ENCODE measurements around the gene ERLEC1. TPM values are rescaled to one million over a fixed set of nuclear protein-coding genes. Genes with fewer than 3 reads are reported as not detected.

Gene ERLEC1
- polyA plus RNA-seq, 1 donor from 2014 or later: 88.6 TPM

GRCh38 chr2:53769318-53769945 lies 17.4 kb upstream of the ERLEC1 start:
- Histone ChIP-seq H3K4me2 (ENCODE audit: low read length) (no peak overlapping the region), H3K27me3 (ENCODE audit: insufficient read depth, low read depth, low read length) (no peaks in the 10 kb centered on the region), H4K20me1 (ENCODE audit: insufficient read depth) (no peaks in the 10 kb centered on the region), H3K79me2 (replicated peaks; ENCODE audit: insufficient read depth, low read length) (peaks cover 14% of the 10 kb centered on the region), H3K4me3 (ENCODE audit: low read length) (no peak overlapping the region), H3K36me3 (ENCODE audit: insufficient read depth, low read length) (no peaks in the 10 kb centered on the region), H3F3A (ENCODE audit: insufficient read depth, low read length, poor library complexity, severe bottlenecking) (no peaks in the 10 kb centered on the region), H2AFZ (ENCODE audit: low read depth, low read length) (no peak overlapping the region), H3K9me2 (ENCODE audit: insufficient read depth, low read length) (no peaks in the 10 kb centered on the region), H3K27ac (ENCODE audit: low read length) (no peak overlapping the region), H3K9ac (ENCODE audit: low read length) (no peak overlapping the region), H3K9me3 (ENCODE audit: low read length) (no peaks in the 10 kb centered on the region)
- TF ChIP-seq EZH2 (IDR thresholded peaks at IDR 0.05; ENCODE audit: borderline replicate concordance, insufficient read depth, low read length, poor library complexity, severe bottlenecking): no peak
- TF ChIP-seq RAD21 (conservative IDR thresholded peaks at IDR 0.05): no peak
- no peak for TF ChIP-seq SMC3 (conservative IDR thresholded peaks at IDR 0.05; ENCODE audit: poor library complexity)
- TF ChIP-seq CTCF (IDR thresholded peaks at IDR 0.05; ENCODE audit: poor library complexity, severe bottlenecking): no peak
- TF ChIP-seq EP300 (conservative IDR thresholded peaks at IDR 0.05; ENCODE audit: poor library complexity, severe bottlenecking): no peak
- TF ChIP-seq TAF1 (IDR thresholded peaks at IDR 0.05; ENCODE audit: low read depth): no peak

- Histone ChIP-seq H3K4me2 (ENCODE audit: low read length) (no peak overlapping the region), H3K27me3 (ENCODE audit: insufficient read depth, low read depth, low read length) (no peaks in the 10 kb centered on the region), H2AFZ (ENCODE audit: low read depth, low read length) (no peak overlapping the region), H3K79me2 (replicated peaks; ENCODE audit: insufficient read depth, low read length) (peaks cover 19% of the 10 kb centered on the region), H3F3A (ENCODE audit: insufficient read depth, low read length, poor library complexity, severe bottlenecking) (no peaks in the 10 kb centered on the region), H3K4me3 (ENCODE audit: low read length) (no peak overlapping the region), H3K9me2 (ENCODE audit: insufficient read depth, low read length) (no peaks in the 10 kb centered on the region), H3K9me3 (ENCODE audit: low read length) (no peaks in the 10 kb centered on the region), H3K27ac (ENCODE audit: low read length) (no peak overlapping the region), H4K20me1 (ENCODE audit: insufficient read depth) (no peaks in the 10 kb centered on the region), H3K36me3 (ENCODE audit: insufficient read depth, low read length) (no peaks in the 10 kb centered on the region), H3K9ac (ENCODE audit: low read length) (no peak overlapping the region)
- TF ChIP-seq EP300 (conservative IDR thresholded peaks at IDR 0.05; ENCODE audit: poor library complexity, severe bottlenecking): no peak
- no peak for TF ChIP-seq RAD21 (conservative IDR thresholded peaks at IDR 0.05)
- TF ChIP-seq CTCF (IDR thresholded peaks at IDR 0.05; ENCODE audit: poor library complexity, severe bottlenecking): no peak
- TF ChIP-seq MXI1 (conservative IDR thresholded peaks at IDR 0.05; ENCODE audit: poor library complexity, severe bottlenecking): no peak
- no peak for TF ChIP-seq REST (IDR thresholded peaks at IDR 0.05; ENCODE audit: borderline replicate concordance)
- TF ChIP-seq EZH2 (IDR thresholded peaks at IDR 0.05; ENCODE audit: borderline replicate concordance, insufficient read depth, low read length, poor library complexity, severe bottlenecking): no peak
- no peak for TF ChIP-seq TAF1 (IDR thresholded peaks at IDR 0.05; ENCODE audit: low read depth)
- TF ChIP-seq POLR2AphosphoS5 (IDR thresholded peaks at IDR 0.05): no peak
- TF ChIP-seq SMC3 (conservative IDR thresholded peaks at IDR 0.05; ENCODE audit: poor library complexity): no peak
Measured at GRCh38 chr2:53770264-53770663, 16.6 kb upstream of the ERLEC1 start.

Data from neural cell (in vitro differentiated cells).